HepG2 (cell line): ENCODE results near the gene INTS4. TPM values are rescaled to one million over a fixed set of nuclear protein-coding genes. Genes with fewer than 3 reads are reported as not detected.
A peak's percentile ranks its signal among the peaks of the same experiment; 100 is the strongest.

Experiments
- ATF7 ChIP-seq, 2 experiments: fragments of 450-650 bp in 1 of 2; sonication (generic) in 1 of 2; formaldehyde crosslinking in 1 of 2; IDR thresholded peaks; 2 replicates each; pipeline versions ENCODE4 v1.4.0 to v1.6.1; 2016 to 2020; ENCODE audit warnings: antibody characterized with exemption in 1 of 2, mild to moderate bottlenecking in 1 of 2, missing genetic modification reagents in 1 of 2
- FOXA3 ChIP-seq: IDR thresholded peaks from 2 replicates; pipeline ENCODE4 v1.6.1; 2016; ENCODE audit warnings: missing genetic modification reagents, missing compliant biosample characterization
- HDAC2 ChIP-seq: sonication (generic); formaldehyde crosslinking; IDR thresholded peaks from 2 replicates; pipeline ENCODE4 v1.4.0; 2020; ENCODE audit warnings: missing genetic modification reagents
- IKZF4 ChIP-seq: sonication (generic); formaldehyde crosslinking; IDR thresholded peaks from 2 replicates; pipeline ENCODE4 v1.5.1; 2020; ENCODE audit warnings: borderline replicate concordance, mild to moderate bottlenecking, low read depth, missing genetic modification reagents; ENCODE audit errors: not compliant biosample characterization
- KDM4B ChIP-seq: sonication (generic); formaldehyde crosslinking; IDR thresholded peaks from 2 replicates; pipeline ENCODE4 v1.4.0; 2020; ENCODE audit warnings: missing genetic modification reagents
- MAFG ChIP-seq: sonication (generic); formaldehyde crosslinking; IDR thresholded peaks from 2 replicates; pipeline ENCODE4 v1.5.1; 2020; ENCODE audit warnings: mild to moderate bottlenecking, missing genetic modification reagents
- MBD4 ChIP-seq: IDR thresholded peaks from 2 replicates; pipeline ENCODE4 v1.6.1; 2012; ENCODE audit warnings: low read length, inconsistent platforms, borderline replicate concordance
- MYC ChIP-seq: sonication (generic); formaldehyde crosslinking; IDR thresholded peaks from 2 replicates; pipeline ENCODE4 v1.9.0; 2021; ENCODE audit warnings: missing genetic modification reagents, borderline replicate concordance
- MYNN ChIP-seq: sonication (generic); formaldehyde crosslinking; IDR thresholded peaks from 2 replicates; pipeline ENCODE4 v1.4.0; 2020; ENCODE audit warnings: mild to moderate bottlenecking, low read depth, missing genetic modification reagents
- POLR2AphosphoS2 ChIP-seq: IDR thresholded peaks from 2 replicates; pipeline ENCODE4 v1.6.1; 2011; ENCODE audit warnings: low read depth, low read length, improper control_type of control experiment
- POLR2AphosphoS5 ChIP-seq: IDR thresholded peaks from 2 replicates; pipeline ENCODE4 v1.6.1; 2012; ENCODE audit warnings: low read depth, low read length
- RCOR2 ChIP-seq: IDR thresholded peaks from 2 replicates; pipeline ENCODE4 v1.6.1; 2016; ENCODE audit warnings: missing biosample characterization, missing genetic modification reagents
- SATB2 ChIP-seq: sonication (generic); formaldehyde crosslinking; IDR thresholded peaks from 2 replicates; pipeline ENCODE4 v1.5.0; 2020; ENCODE audit warnings: missing genetic modification reagents
- ZC3H4 ChIP-seq: sonication (generic); formaldehyde crosslinking; IDR thresholded peaks from 2 replicates; pipeline ENCODE4 v1.4.0; 2020; ENCODE audit warnings: missing genetic modification reagents, borderline replicate concordance
- ZNF251 ChIP-seq: sonication (generic); formaldehyde crosslinking; IDR thresholded peaks from 2 replicates; pipeline ENCODE4 v1.9.0; 2021; ENCODE audit warnings: mild to moderate bottlenecking, missing genetic modification reagents
- ZNF546 ChIP-seq: sonication (generic); formaldehyde crosslinking; conservative IDR thresholded peaks from 2 replicates; pipeline ENCODE4 v1.8.1; 2023; ENCODE audit warnings: mild to moderate bottlenecking, missing genetic modification reagents
- ZNF576 ChIP-seq: sonication (generic); formaldehyde crosslinking; IDR thresholded peaks from 2 replicates; pipeline ENCODE4 v1.4.0; 2020; ENCODE audit warnings: mild to moderate bottlenecking, missing genetic modification reagents
- ZNF652 ChIP-seq: IDR thresholded peaks from 2 replicates; pipeline ENCODE4 v1.6.1; 2016; ENCODE audit warnings: low read depth, borderline replicate concordance
- polyA plus RNA-seq, 8 experiments: library from polyadenylated mRNA; depleted of rRNA in 3 of 8; stranded (reverse) in 7 of 8; unstranded in 1 of 8; fragments of >200 nt; fragmentation: Illumina TruSeq in 4 of 8; extraction: Trizol in 4 of 8; gene quantifications; 2 replicates each; pipeline versions ENCODE4 v1.2.1 to v1.2.3, GENCODE V29; 2011 to 2016; ENCODE audit warnings: low read depth in 4 of 8, missing spikeins in 1 of 8, mixed read lengths in 1 of 8; ENCODE audit not compliant: insufficient read depth in 1 of 8
- total RNA-seq, 5 experiments: library from RNA; depleted of rRNA; stranded (reverse); fragments of >200 nt; fragmentation: Illumina TruSeq; extraction: Trizol; gene quantifications; 2 replicates each; pipeline ENCODE4 v1.2.3, GENCODE V29; 2016; ENCODE audit warnings: low read depth in 1 of 5
- TF ChIP-seq, protein P1 (sequence below): sonication (generic); formaldehyde crosslinking; IDR thresholded peaks from 2 replicates; pipeline ENCODE4 v1.4.0; 2020; ENCODE audit warnings: missing genetic modification reagents
- TF ChIP-seq, protein P2 (sequence below): IDR thresholded peaks from 2 replicates; pipeline ENCODE4 v1.6.1; 2016; ENCODE audit warnings: low read depth, borderline replicate concordance
- TF ChIP-seq, protein P3 (sequence below): sonication (generic); formaldehyde crosslinking; IDR thresholded peaks from 2 replicates; pipeline ENCODE4 v1.5.1; 2020; ENCODE audit warnings: missing genetic modification reagents, mild to moderate bottlenecking, borderline replicate concordance
- TF ChIP-seq, protein P4 (sequence below): sonication (generic); formaldehyde crosslinking; IDR thresholded peaks from 2 replicates; pipeline ENCODE4 v1.8.1; 2023; ENCODE audit warnings: mild to moderate bottlenecking, inconsistent platforms, moderate library complexity, missing genetic modification reagents, borderline replicate concordance

The INTS4 gene
- total and polyA plus RNA-seq, 2 of the 13 experiments (the other 11 are each of a cell fraction or from before 2014, with no cell fraction given) = 37.3 to 44.8 TPM

DNA sequence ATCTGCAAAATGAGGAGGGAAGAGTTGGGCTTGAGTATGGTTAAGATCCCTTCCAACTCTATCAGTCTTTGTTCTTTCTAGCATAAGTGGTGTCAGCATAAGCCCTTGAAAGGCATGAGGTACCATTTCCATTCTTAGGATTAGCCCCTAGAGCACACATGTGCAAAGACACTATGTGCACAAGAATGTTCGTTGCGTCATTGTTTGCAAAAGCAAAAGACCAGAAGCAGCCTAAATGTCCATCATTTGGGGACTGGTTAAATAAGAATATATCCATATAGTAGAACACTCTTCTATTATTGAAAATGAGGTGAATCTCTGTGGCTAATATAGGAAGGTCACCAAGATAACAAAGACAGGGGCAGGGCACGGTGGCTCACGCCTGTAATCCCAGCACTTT, 38.6 kb upstream of the INTS4 start (continued):
- TF ChIP-seq, protein P1, sequence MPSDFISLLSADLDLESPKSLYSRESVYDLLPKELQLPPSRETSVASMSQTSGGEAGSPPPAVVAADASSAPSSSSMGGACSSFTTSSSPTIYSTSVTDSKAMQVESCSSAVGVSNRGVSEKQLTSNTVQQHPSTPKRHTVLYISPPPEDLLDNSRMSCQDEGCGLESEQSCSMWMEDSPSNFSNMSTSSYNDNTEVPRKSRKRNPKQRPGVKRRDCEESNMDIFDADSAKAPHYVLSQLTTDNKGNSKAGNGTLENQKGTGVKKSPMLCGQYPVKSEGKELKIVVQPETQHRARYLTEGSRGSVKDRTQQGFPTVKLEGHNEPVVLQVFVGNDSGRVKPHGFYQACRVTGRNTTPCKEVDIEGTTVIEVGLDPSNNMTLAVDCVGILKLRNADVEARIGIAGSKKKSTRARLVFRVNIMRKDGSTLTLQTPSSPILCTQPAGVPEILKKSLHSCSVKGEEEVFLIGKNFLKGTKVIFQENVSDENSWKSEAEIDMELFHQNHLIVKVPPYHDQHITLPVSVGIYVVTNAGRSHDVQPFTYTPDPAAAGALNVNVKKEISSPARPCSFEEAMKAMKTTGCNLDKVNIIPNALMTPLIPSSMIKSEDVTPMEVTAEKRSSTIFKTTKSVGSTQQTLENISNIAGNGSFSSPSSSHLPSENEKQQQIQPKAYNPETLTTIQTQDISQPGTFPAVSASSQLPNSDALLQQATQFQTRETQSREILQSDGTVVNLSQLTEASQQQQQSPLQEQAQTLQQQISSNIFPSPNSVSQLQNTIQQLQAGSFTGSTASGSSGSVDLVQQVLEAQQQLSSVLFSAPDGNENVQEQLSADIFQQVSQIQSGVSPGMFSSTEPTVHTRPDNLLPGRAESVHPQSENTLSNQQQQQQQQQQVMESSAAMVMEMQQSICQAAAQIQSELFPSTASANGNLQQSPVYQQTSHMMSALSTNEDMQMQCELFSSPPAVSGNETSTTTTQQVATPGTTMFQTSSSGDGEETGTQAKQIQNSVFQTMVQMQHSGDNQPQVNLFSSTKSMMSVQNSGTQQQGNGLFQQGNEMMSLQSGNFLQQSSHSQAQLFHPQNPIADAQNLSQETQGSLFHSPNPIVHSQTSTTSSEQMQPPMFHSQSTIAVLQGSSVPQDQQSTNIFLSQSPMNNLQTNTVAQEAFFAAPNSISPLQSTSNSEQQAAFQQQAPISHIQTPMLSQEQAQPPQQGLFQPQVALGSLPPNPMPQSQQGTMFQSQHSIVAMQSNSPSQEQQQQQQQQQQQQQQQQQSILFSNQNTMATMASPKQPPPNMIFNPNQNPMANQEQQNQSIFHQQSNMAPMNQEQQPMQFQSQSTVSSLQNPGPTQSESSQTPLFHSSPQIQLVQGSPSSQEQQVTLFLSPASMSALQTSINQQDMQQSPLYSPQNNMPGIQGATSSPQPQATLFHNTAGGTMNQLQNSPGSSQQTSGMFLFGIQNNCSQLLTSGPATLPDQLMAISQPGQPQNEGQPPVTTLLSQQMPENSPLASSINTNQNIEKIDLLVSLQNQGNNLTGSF (CRISPR knock-in tag) = no peak
- TF ChIP-seq ZC3H4 (no peak), MBD4 (no peak), MYC (CRISPR knock-in tag) (no peak), MYNN (CRISPR knock-in tag) (no peak), KDM4B (no peak), POLR2AphosphoS2 (no peak), POLR2AphosphoS5 (no peak), IKZF4 (CRISPR knock-in tag) (no peak), ATF7 (IDR thresholded peaks at IDR 0.05) (peak; percentile 36; the same call in 1 of the 2 replicates), ATF7 (CRISPR knock-in tag; IDR thresholded peaks at IDR 0.05) (no peak), ZNF576 (CRISPR knock-in tag) (no peak), MAFG (CRISPR knock-in tag) (no peak), ZNF652 (CRISPR knock-in tag) (no peak), RCOR2 (CRISPR knock-in tag) (no peak), ZNF546 (CRISPR knock-in tag) (no peak), HDAC2 (CRISPR knock-in tag) (peak; percentile 23; the same call in 1 of the 2 replicates), FOXA3 (CRISPR knock-in tag) (peak; percentile 70), ZNF251 (CRISPR knock-in tag) (no peak), SATB2 (no peak)
- TF ChIP-seq, protein P2, sequence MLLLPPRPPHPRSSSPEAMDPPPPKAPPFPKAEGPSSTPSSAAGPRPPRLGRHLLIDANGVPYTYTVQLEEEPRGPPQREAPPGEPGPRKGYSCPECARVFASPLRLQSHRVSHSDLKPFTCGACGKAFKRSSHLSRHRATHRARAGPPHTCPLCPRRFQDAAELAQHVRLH (CRISPR knock-in tag) = no peak
- TF ChIP-seq, protein P3, sequence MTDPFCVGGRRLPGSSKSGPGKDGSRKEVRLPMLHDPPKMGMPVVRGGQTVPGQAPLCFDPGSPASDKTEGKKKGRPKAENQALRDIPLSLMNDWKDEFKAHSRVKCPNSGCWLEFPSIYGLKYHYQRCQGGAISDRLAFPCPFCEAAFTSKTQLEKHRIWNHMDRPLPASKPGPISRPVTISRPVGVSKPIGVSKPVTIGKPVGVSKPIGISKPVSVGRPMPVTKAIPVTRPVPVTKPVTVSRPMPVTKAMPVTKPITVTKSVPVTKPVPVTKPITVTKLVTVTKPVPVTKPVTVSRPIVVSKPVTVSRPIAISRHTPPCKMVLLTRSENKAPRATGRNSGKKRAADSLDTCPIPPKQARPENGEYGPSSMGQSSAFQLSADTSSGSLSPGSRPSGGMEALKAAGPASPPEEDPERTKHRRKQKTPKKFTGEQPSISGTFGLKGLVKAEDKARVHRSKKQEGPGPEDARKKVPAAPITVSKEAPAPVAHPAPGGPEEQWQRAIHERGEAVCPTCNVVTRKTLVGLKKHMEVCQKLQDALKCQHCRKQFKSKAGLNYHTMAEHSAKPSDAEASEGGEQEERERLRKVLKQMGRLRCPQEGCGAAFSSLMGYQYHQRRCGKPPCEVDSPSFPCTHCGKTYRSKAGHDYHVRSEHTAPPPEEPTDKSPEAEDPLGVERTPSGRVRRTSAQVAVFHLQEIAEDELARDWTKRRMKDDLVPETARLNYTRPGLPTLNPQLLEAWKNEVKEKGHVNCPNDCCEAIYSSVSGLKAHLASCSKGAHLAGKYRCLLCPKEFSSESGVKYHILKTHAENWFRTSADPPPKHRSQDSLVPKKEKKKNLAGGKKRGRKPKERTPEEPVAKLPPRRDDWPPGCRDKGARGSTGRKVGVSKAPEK (CRISPR knock-in tag) = no peak
- TF ChIP-seq, protein P4, sequence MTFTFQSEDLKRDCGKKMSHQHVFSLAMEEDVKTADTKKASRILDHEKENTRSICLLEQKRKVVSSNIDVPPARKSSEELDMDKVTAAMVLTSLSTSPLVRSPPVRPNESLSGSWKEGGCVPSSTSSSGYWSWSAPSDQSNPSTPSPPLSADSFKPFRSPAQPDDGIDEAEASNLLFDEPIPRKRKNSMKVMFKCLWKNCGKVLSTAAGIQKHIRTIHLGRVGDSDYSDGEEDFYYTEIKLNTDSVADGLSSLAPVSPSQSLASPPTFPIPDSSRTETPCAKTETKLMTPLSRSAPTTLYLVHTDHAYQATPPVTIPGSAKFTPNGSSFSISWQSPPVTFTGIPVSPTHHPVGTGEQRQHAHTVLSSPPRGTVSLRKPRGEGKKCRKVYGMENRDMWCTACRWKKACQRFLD (CRISPR knock-in tag) = no peak
